Heart right ventricle (tissue), 16 donors: ENCODE results near the gene MALSU1. TPM values are rescaled to one million over a fixed set of nuclear protein-coding genes. Genes with fewer than 3 reads are reported as not detected.

Experiments used
- ATAC-seq, 8 donors: fragments of 200-7000 bp; cut with Tn5 transposase; one replicate each; pipeline ENCODE4 v1.9.1; 2020; ENCODE audit warnings: mild to moderate bottlenecking in 8 of 8, moderate library complexity in 8 of 8, moderate number of reproducible peaks in 1 of 8
- DNase-seq, 2 donors: peaks; one replicate each; pipeline ENCODE4 v3.0.0-alpha.2; 2020
- H3K27ac ChIP-seq, 10 donors: fragments of 200-600 bp; sonication (generic) in 2 of 10; one replicate each; pipeline versions ENCODE4 v1.5.0 to v1.8.0; 2020 to 2022; ENCODE audit warnings: mild to moderate bottlenecking in 3 of 10
- H3K27me3 ChIP-seq, 7 donors: fragments of 200-600 bp; one replicate each; pipeline ENCODE4 v1.8.0; 2021 to 2022; ENCODE audit warnings: mild to moderate bottlenecking in 2 of 7
- H3K36me3 ChIP-seq, 9 donors: fragments of 200-600 bp; sonication (generic) in 1 of 9; one replicate each; pipeline versions ENCODE4 v1.5.0 to v1.8.0; 2020 to 2022; ENCODE audit warnings: mild to moderate bottlenecking in 2 of 9
- H3K4me1 ChIP-seq, 9 donors: fragments of 200-600 bp; sonication (generic) in 1 of 9; one replicate each; pipeline versions ENCODE4 v1.5.0 to v1.8.0; 2020 to 2022; ENCODE audit warnings: mild to moderate bottlenecking in 4 of 9
- H3K4me3 ChIP-seq, 10 donors: fragments of 200-600 bp; sonication (generic) in 2 of 10; one replicate each; pipeline versions ENCODE4 v1.5.0 to v1.8.0; 2020 to 2022; ENCODE audit warnings: mild to moderate bottlenecking in 7 of 10, moderate library complexity in 2 of 10
- H3K9me3 ChIP-seq, 11 donors: fragments of 200-600 bp in 10 of 11; sonication (generic) in 2 of 11; one replicate each; pipeline versions ENCODE4 v1.5.0 to v1.8.0; 2013 to 2022; ENCODE audit warnings: mild to moderate bottlenecking in 2 of 11, control low read depth in 1 of 11, moderate library complexity in 1 of 11
- WGBS, 2 donors: extraction: QIAGEN DNeasy Blood & Tissue Kit; methylation state at CpG; one replicate each; pipeline ENCODE4 v1.1.7; 2013; ENCODE audit warnings: inconsistent platforms in 1 of 2; 5-methylcytosine and 5-hydroxymethylcytosine counted together
- intact Hi-C, 10 donors: fragments of 100-400 bp; cut with DNase I; formaldehyde crosslinking; loops; one replicate each; pipeline versions ENCODE4 v1.11.1 to v1.14.2; 2022
- polyA plus RNA-seq, 2 donors: library from polyadenylated mRNA; stranded (reverse); fragments of 200-250 nt; gene quantifications; one replicate each; pipeline ENCODE4 v1.2.3, GENCODE V29; 2013
- total RNA-seq, 10 donors: library from RNA; stranded (reverse); fragmentation: NEBNext Ultra II Directional in 3 of 10; extraction: Animal tissue kit (Norgen Biotek cat#: 25700) in 3 of 10; gene quantifications; one replicate each; pipeline versions ENCODE4 v1.2.1 to v1.2.4, GENCODE V29; 2021 to 2023
- TF ChIP-seq, protein P1 (sequence below), 9 donors: fragments of 200-600 bp; sonication (generic) in 2 of 9; IDR thresholded peaks; one replicate each; pipeline versions ENCODE4 v1.5.0 to v1.8.0; 2021 to 2022; ENCODE audit warnings: antibody characterized with exemption in 9 of 9, mild to moderate bottlenecking in 5 of 9, moderate library complexity in 1 of 9
- donor health status: Arrhythmogenic right ventricular cardiomyopathy.
- donor health status: ischemic (EF 13 %, LVEDD 7.1; RV severe dilation, severe dysfunction).
- donor health status: healthy with polysubstance abuse.
- donor health status: DM: no; HTN: yes; CAD: no.
- donor health status: DM: no; HTN: no; CAD: no.
- donor health status: ischemic (EF 25% LVEDD 6.9; RV normal size, moderate dysfunction).
- donor health status: ischemic (EF 25% LVEDD 5.7; RV mildly dilated, moderate dysfunction).
- donor health status: healthy.
- donor health status: DM: yes; HTN: yes; CAD: no.
- donor health status: Ischemic cardiomyopathy.
- donor health status: ischemic (EF 35%, LVEDD 5.7; RV mildly dilated, moderate dysfunction).
- donor health status: nonischemic (EF 11% LVEDD 7.7; RV severe dilation, severe dysfunction).
- donor health status: DM: yes; HTN: yes; CAD: no.
- donor health status: PGD.
- donor health status: ischemic (EF 29% LVEDD 5.4; RV normal size, mild dysfunction).
- donor health status: nonischemic (EF 23%, LVEDD 6.1; RV moderate dilation, normal function).

MALSU1 gene
- total and polyA plus RNA-seq, 12 donors, result 21.4 to 132 (median 99.3) TPM

DNA sequence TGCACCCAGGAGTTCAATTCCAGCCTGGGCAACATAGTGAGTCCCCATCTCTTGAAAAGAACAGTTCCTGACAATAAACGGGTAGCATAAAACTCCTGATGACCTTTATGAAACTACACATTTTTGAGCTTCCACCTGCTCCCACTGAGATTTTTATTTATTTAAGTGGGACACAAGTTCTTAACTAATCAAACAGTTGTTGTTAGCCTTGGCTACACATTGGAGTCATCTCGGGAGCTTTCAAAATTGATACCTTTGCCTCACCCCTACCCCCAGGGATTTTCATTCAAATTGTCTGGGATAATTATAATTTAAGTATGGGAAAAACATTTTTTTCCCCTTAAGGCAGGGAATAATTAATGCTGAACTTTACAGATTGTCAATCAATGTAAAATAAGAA is 39.3 kb downstream of the MALSU1 start:
- TF ChIP-seq, protein P1, sequence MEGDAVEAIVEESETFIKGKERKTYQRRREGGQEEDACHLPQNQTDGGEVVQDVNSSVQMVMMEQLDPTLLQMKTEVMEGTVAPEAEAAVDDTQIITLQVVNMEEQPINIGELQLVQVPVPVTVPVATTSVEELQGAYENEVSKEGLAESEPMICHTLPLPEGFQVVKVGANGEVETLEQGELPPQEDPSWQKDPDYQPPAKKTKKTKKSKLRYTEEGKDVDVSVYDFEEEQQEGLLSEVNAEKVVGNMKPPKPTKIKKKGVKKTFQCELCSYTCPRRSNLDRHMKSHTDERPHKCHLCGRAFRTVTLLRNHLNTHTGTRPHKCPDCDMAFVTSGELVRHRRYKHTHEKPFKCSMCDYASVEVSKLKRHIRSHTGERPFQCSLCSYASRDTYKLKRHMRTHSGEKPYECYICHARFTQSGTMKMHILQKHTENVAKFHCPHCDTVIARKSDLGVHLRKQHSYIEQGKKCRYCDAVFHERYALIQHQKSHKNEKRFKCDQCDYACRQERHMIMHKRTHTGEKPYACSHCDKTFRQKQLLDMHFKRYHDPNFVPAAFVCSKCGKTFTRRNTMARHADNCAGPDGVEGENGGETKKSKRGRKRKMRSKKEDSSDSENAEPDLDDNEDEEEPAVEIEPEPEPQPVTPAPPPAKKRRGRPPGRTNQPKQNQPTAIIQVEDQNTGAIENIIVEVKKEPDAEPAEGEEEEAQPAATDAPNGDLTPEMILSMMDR (IDR thresholded peaks at IDR 0.05), result no peak
- peaks cover 0 to 30% (median 24%) of the 10 kb centered on the region in 9 donors for H3K4me1 ChIP-seq
- WGBS, 2 donors, result 85 to 97% methylated on average over 2 of the region's 2 CpGs
- ATAC-seq (no peak), DNase-seq (no peak)
- H3K27ac ChIP-seq, result no peak overlapping the region
- no peaks in the 10 kb centered on the region for H3K36me3 ChIP-seq
- peaks cover 0 to 6% (median 0%) of the 10 kb centered on the region in 11 donors for H3K9me3 ChIP-seq
- intact Hi-C loops, result no loop called here
- H3K4me3 ChIP-seq, result no peak overlapping the region
- peaks cover 0 to 9% (median 0%) of the 10 kb centered on the region in 7 donors for H3K27me3 ChIP-seq

DNA sequence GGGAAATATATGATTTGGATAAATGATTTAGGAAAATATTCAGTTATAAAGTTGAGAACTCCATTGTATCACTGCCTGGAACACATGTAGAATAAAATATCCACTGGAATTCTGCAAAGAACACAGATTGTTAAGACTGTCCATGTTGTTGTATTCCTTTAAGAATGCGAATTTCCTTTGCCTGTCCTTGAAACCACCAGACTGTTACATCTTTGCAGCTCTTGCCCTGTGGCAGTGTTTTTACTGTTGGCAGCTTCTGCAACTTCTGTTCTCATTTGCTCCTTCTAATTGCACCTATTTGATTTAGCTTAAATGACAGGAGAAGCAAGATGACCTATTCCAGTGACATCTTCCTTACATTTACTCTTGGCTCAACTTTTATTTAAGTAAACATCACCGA is 39.7 kb downstream of the MALSU1 start:
- Histone ChIP-seq H3K4me1 (peaks cover 0 to 26% (median 19%) of the 10 kb centered on the region in 9 donors), H3K36me3 (no peaks in the 10 kb centered on the region), H3K27me3 (peaks cover 0 to 9% (median 0%) of the 10 kb centered on the region in 7 donors), H3K27ac (no peak overlapping the region), H3K4me3 (no peak overlapping the region), H3K9me3 (peaks cover 0 to 6% (median 0%) of the 10 kb centered on the region in 11 donors)
- TF ChIP-seq, protein P1 (IDR thresholded peaks at IDR 0.05), result no peak
- DNase-seq, result no peak
- no peak for ATAC-seq
- intact Hi-C loops, result no loop called here
- WGBS, 2 donors, result 74 to 78% methylated on average over 2 of the region's 2 CpGs

DNA sequence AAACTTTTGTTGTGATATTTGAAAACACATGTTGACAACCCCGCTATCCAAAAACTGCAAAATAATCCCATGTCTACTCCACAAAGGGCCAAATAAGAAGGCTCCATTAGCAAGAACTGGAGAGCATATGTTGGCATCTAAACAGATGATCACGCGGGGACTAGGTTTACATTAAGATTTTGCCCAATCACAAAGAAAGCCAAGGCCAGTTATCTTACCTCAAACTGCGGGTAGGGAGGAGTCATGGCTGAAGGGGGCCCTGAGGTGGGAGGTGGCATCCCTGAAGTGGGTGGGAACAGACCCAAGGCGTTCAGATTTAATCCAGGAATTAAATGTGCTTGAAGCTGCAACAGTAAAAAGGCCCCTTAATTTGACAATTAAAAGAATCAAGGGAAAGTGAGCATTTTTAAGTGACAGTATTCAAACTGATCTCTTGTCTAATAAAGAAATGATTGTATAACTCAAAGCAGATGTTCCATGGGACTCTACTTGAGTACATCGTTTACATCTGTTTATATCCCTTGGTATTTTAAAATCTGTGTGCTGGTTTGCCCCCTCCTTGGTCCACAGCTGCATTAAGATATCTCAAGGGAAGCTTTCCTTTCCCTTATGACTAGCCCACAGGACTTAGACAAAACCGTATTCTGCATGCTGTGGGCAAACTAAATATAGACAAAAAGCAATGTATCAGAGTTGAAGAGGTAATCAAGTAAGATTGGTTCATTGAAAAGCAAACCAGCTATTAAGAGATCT is 42.9 kb downstream of the MALSU1 start:
- 83 to 85% methylated on average over 7 of the region's 7 CpGs for WGBS, 2 donors
- peaks cover 0 to 16% (median 0%) of the 10 kb centered on the region in 9 donors for H3K4me1 ChIP-seq
- TF ChIP-seq, protein P1 (IDR thresholded peaks at IDR 0.05), result no peak
- H3K27ac ChIP-seq, result no peak overlapping the region
- H3K36me3 ChIP-seq, result no peaks in the 10 kb centered on the region
- H3K27me3 ChIP-seq, result peaks cover 0 to 9% (median 0%) of the 10 kb centered on the region in 7 donors
- no peak overlapping the region for H3K4me3 ChIP-seq
- DNase-seq (no peak), ATAC-seq (no peak)
- H3K9me3 ChIP-seq, result peaks cover 0 to 6% (median 0%) of the 10 kb centered on the region in 11 donors
- intact Hi-C loops, result loop anchor here in 1 of 10 donors (10.0 kb wide), 1 partner anchor 63 kb away; no protein-coding TSS in a partner anchor

DNA sequence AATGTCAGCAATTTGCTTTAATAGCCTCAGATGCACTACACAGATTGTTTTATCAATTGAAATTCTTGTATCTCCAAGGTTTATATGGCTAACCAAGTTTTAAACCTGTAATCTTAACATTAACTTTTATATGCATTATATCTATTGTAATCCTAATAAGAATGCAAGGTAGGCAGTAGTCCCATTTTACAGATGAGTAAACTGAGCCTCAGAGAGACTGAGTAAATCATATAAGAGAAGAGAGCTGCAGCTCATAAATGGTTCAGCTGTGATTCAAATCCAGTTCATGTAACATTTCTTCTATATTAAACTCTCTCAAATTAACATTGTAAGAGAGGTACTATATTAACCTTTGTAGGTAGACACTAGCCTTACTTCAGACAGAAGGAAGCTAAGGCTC is 44.0 kb downstream of the MALSU1 start:
- Histone ChIP-seq H3K9me3 (no peaks in the 10 kb centered on the region), H3K27ac (no peak overlapping the region), H3K27me3 (peaks cover 0 to 9% (median 0%) of the 10 kb centered on the region in 7 donors), H3K36me3 (no peaks in the 10 kb centered on the region), H3K4me1 (peaks cover 0 to 26% (median 0%) of the 10 kb centered on the region in 9 donors), H3K4me3 (no peak overlapping the region)
- ATAC-seq (no peak), DNase-seq (no peak)
- intact Hi-C loops, result loop anchor here in 1 of 10 donors (10.0 kb wide), 1 partner anchor 62 kb away; no protein-coding TSS in a partner anchor
- TF ChIP-seq, protein P1 (IDR thresholded peaks at IDR 0.05), result no peak
